ENCODE measurements around the gene GNB5. TPM values are rescaled to one million over a fixed set of nuclear protein-coding genes. Genes with fewer than 3 reads are reported as not detected.

GNB5 gene
- total RNA-seq, 2 donors from 2014 or later, result 27.9 to 43.2 TPM

DNA sequence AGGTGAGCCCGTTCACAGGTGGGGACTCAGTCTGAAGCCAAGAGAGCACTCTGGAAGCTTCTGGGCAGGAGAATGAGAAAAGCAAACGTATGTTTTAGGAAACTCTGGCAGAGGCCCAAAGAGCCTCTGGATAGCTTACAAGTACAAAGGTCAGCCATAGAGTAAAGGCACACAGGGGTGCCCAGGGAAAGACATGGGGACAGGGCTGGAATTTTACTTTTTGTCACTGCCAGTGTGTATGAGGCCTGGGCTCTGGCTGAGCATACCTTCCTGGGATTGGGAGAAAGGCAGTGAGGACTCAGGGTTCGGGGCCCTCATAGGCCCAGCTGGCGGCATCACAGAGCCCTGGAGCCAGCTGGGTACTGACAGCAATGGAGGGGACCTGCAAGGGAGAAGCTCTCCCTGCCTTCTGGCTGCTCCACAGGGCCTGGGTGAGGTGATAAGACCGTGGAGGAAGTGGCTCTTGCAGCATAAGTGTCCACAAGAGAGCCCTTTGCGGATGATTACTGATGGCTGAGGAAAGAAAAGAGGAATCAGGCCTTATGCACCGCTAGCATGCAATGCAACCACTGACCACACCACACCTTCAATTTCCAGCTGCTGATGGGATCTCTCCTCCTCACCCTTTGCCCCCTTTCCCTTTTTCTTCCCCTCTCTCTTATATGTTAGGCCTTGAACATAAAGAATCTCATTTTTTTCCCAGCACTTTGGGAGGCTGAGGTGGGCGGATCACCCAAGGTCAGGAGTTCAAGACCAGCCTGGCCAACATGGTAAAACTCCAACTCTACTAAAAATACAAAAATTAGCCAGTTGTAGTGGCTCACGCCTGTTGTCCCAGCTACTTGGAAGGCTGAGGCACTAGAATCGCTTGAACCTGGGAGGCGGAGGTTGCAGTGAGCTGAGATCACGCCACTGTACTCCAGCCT, 53.5 kb downstream of the GNB5 start:
- no peak for DNase-seq (ENCODE audit: low spot score)
- peaks cover 10 to 14% of the 10 kb centered on the region in 2 donors for H3K4me1 ChIP-seq (ENCODE audit: control insufficient read depth in 1 of 2, low read depth in 2 of 2)
- no peaks in the 10 kb centered on the region for H3K36me3 ChIP-seq
- H3K27me3 ChIP-seq (replicated peaks; ENCODE audit: insufficient read depth), result no peaks in the 10 kb centered on the region
- H3K9me3 ChIP-seq, result no peaks in the 10 kb centered on the region
- H3K27ac ChIP-seq, result no peak overlapping the region
- H3K4me3 ChIP-seq, result no peak overlapping the region
- TF ChIP-seq, protein P1, sequence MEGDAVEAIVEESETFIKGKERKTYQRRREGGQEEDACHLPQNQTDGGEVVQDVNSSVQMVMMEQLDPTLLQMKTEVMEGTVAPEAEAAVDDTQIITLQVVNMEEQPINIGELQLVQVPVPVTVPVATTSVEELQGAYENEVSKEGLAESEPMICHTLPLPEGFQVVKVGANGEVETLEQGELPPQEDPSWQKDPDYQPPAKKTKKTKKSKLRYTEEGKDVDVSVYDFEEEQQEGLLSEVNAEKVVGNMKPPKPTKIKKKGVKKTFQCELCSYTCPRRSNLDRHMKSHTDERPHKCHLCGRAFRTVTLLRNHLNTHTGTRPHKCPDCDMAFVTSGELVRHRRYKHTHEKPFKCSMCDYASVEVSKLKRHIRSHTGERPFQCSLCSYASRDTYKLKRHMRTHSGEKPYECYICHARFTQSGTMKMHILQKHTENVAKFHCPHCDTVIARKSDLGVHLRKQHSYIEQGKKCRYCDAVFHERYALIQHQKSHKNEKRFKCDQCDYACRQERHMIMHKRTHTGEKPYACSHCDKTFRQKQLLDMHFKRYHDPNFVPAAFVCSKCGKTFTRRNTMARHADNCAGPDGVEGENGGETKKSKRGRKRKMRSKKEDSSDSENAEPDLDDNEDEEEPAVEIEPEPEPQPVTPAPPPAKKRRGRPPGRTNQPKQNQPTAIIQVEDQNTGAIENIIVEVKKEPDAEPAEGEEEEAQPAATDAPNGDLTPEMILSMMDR (IDR thresholded peaks at IDR 0.05), result no peak
- no peak for ATAC-seq (ENCODE audit: insufficient number of reproducible peaks, low FRiP score, low read depth)

DNA sequence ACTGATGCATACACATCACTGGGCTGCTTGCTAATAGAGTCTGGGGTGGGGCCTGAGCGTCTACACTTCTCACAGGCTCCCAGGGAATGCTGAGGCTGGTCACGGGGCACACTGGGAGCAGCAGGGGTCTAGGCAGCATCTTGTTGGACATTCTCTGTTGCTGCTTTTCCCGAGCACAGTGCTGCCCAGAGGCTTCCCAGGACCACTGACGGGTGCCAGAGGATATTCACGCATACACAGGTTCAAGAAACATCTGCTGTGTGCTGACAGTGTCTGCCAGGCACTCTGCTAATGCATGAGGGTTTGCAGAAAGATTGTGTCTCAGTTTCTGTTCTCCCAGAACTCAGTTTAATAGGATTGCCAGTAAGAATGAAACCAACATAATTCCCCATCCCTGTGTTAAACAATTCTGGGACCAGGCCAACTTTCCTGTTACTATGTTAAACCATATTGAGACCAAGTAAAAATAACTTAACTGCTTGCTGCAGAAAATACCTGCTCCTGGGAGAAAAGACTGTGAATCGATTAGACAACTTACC, 54.7 kb downstream of the GNB5 start:
- DNase-seq (ENCODE audit: low spot score) (no peak), ATAC-seq (ENCODE audit: insufficient number of reproducible peaks, low FRiP score, low read depth) (no peak)
- Histone ChIP-seq H3K4me3 (no peak overlapping the region), H3K4me1 (ENCODE audit: control insufficient read depth in 1 of 2, low read depth in 2 of 2) (peaks cover 10 to 14% of the 10 kb centered on the region in 2 donors), H3K27ac (no peak overlapping the region), H3K27me3 (replicated peaks; ENCODE audit: insufficient read depth) (no peaks in the 10 kb centered on the region), H3K36me3 (no peaks in the 10 kb centered on the region), H3K9me3 (no peaks in the 10 kb centered on the region)
- TF ChIP-seq, protein P1 (IDR thresholded peaks at IDR 0.05), result no peak

DNA sequence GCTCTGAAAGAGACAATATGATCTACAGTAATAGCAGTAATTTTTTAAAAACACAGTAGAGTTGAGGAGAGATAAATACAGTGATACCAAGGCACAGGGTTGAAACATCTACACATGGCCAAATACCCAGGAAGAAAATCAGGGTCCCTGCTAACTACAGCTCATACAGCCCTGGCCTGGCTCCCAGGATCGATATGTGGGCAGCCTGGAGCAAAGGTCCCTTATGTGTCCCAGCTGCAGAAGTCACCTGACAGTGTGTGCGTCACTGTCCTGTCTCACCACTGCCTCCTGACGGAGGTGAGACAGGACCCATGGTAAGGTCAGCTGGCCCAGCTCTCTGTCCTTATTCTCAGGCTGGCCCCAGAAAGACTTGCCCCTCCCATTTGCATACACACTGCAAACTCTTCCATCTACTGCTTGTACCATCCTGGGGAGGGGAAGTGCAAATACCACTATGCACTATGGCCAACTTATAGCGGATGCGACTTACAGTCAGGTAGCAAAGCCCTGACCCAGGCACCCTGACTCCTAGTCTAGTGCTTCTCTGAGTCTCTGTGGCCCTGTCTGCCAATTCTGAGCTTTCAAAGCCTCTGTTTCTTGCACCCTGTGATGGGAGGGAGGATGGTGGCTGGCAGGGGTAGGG, 56.6 kb downstream of the GNB5 start:
- no peak overlapping the region for H3K27ac ChIP-seq
- no peaks in the 10 kb centered on the region for H3K27me3 ChIP-seq (replicated peaks; ENCODE audit: insufficient read depth)
- H3K4me3 ChIP-seq, result no peak overlapping the region
- TF ChIP-seq, protein P1 (IDR thresholded peaks at IDR 0.05), result no peak
- no peaks in the 10 kb centered on the region for H3K9me3 ChIP-seq
- no peak for DNase-seq (ENCODE audit: low spot score)
- no peaks in the 10 kb centered on the region for H3K36me3 ChIP-seq
- peaks cover 10 to 14% of the 10 kb centered on the region in 2 donors for H3K4me1 ChIP-seq (ENCODE audit: control insufficient read depth in 1 of 2, low read depth in 2 of 2)
- no peak for ATAC-seq (ENCODE audit: insufficient number of reproducible peaks, low FRiP score, low read depth)

DNA sequence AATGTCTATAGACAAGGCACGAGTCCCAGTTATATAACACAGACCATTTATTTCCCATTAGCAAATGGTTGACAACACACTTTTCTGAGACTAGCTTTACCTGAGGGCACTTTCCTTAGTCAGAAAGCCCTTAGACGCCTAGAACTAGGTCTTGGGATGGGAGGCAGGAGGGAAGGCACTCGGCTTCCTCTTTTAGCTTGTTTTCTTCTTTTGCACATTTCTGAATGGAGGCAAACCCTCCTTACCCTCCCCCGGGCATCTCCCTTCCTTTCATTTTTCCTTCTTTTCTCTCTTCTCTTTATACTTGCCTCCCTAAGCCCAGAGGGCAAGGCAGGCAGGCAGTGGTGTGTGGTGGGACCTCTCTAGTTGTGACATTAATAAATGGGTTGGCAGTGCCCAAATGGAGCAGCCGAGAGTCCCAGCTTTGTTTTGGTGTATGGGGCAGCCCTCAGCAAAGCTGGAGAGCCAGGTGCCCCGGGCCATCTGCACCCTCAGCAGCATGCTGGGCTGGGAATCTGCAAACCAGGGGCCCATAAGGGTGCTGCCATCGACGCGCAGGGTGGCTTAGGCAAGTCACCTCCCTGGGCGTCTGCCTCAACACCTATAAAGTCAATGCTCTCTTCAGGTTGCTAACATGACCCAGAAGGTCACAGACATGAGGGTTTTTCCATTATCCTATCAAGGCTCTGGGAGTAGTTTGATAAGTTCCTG, 57.5 kb downstream of the GNB5 start:
- Histone ChIP-seq H3K27me3 (replicated peaks; ENCODE audit: insufficient read depth) (no peaks in the 10 kb centered on the region), H3K36me3 (no peaks in the 10 kb centered on the region), H3K27ac (no peak overlapping the region), H3K9me3 (no peaks in the 10 kb centered on the region), H3K4me3 (no peak overlapping the region), H3K4me1 (ENCODE audit: control insufficient read depth in 1 of 2, low read depth in 2 of 2) (peaks cover 10 to 14% of the 10 kb centered on the region in 2 donors)
- DNase-seq (ENCODE audit: low spot score), result no peak
- ATAC-seq (ENCODE audit: insufficient number of reproducible peaks, low FRiP score, low read depth), result no peak
- TF ChIP-seq, protein P1 (IDR thresholded peaks at IDR 0.05), result no peak

Data from thoracic aorta (tissue), 2 donors.